ENCODE results near the gene LRP10. TPM values are rescaled to one million over a fixed set of nuclear protein-coding genes. Genes with fewer than 3 reads are reported as not detected.

The LRP10 gene
- total RNA-seq, 1 experiment from 2014 or later: 78.3 TPM

DNA sequence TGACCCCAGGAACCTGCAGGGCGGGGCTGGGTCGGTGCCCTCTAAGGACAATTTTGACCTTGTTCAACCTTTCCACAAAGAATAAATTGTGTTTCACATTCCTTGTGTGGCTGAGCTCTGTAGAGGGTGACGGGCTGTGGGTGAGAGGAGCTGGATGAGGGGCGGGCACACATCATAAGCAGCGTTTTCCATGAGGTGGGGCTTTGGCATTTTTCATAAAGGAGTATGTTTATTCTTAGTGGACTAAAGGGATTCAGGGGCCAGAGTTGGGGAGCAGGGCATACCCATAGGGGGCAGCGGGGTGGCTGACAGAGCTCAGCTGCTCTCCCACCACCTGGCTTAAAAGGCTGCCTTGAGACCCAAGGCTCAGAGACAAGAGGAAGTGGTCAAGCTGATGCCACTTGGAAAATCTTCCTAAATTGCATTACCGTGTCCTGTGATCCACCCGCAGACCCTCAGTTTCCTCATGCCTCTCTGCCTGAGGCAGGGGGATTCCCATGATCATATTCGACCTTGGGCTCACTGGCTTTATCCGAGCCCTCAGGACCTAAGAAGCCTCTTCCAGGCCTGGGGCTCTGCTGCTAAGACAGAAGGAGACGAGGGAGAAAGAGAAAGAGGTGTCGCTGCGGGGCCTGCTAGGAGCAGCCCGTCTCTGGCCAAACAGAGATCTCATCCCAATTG is 23.7 kb upstream of the LRP10 start:
- TF ChIP-seq, protein P1, sequence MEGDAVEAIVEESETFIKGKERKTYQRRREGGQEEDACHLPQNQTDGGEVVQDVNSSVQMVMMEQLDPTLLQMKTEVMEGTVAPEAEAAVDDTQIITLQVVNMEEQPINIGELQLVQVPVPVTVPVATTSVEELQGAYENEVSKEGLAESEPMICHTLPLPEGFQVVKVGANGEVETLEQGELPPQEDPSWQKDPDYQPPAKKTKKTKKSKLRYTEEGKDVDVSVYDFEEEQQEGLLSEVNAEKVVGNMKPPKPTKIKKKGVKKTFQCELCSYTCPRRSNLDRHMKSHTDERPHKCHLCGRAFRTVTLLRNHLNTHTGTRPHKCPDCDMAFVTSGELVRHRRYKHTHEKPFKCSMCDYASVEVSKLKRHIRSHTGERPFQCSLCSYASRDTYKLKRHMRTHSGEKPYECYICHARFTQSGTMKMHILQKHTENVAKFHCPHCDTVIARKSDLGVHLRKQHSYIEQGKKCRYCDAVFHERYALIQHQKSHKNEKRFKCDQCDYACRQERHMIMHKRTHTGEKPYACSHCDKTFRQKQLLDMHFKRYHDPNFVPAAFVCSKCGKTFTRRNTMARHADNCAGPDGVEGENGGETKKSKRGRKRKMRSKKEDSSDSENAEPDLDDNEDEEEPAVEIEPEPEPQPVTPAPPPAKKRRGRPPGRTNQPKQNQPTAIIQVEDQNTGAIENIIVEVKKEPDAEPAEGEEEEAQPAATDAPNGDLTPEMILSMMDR (IDR thresholded peaks at IDR 0.05): no peak
- TF ChIP-seq SIN3A (IDR thresholded peaks at IDR 0.05; ENCODE audit: borderline replicate concordance, insufficient read depth, low read depth, low read length) (no peak), TCF7L2 (IDR thresholded peaks at IDR 0.05; ENCODE audit: low read depth, low read length) (no peak), POLR2AphosphoS5 (IDR thresholded peaks at IDR 0.05; ENCODE audit: low read depth, low read length) (no peak)
- TF ChIP-seq, protein P2, sequence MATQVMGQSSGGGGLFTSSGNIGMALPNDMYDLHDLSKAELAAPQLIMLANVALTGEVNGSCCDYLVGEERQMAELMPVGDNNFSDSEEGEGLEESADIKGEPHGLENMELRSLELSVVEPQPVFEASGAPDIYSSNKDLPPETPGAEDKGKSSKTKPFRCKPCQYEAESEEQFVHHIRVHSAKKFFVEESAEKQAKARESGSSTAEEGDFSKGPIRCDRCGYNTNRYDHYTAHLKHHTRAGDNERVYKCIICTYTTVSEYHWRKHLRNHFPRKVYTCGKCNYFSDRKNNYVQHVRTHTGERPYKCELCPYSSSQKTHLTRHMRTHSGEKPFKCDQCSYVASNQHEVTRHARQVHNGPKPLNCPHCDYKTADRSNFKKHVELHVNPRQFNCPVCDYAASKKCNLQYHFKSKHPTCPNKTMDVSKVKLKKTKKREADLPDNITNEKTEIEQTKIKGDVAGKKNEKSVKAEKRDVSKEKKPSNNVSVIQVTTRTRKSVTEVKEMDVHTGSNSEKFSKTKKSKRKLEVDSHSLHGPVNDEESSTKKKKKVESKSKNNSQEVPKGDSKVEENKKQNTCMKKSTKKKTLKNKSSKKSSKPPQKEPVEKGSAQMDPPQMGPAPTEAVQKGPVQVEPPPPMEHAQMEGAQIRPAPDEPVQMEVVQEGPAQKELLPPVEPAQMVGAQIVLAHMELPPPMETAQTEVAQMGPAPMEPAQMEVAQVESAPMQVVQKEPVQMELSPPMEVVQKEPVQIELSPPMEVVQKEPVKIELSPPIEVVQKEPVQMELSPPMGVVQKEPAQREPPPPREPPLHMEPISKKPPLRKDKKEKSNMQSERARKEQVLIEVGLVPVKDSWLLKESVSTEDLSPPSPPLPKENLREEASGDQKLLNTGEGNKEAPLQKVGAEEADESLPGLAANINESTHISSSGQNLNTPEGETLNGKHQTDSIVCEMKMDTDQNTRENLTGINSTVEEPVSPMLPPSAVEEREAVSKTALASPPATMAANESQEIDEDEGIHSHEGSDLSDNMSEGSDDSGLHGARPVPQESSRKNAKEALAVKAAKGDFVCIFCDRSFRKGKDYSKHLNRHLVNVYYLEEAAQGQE (IDR thresholded peaks at IDR 0.05; ENCODE audit: insufficient read depth in 1 of 2, low read depth in 2 of 2, low read length in 1 of 2): no peak
- H3K4me1 ChIP-seq (ENCODE audit: control insufficient read depth, insufficient read depth, low read length): no peaks in the 10 kb centered on the region
- no peaks in the 10 kb centered on the region for H3K9me3 ChIP-seq (ENCODE audit: control insufficient read depth, insufficient read depth, low read depth, low read length)
- H3K27ac ChIP-seq (ENCODE audit: low read length): no peak overlapping the region
- no peak overlapping the region for H3K4me3 ChIP-seq (ENCODE audit: low read depth in 2 of 2, low read length in 2 of 2)
- POLR2A ChIA-PET: no interaction called here
- intact Hi-C loops (cut with micrococcal nuclease; ENCODE audit: unreplicated experiment): no loop called here
- no peak for DNase-seq (ENCODE audit: low read depth, low spot score)
- H3K27me3 ChIP-seq (ENCODE audit: control insufficient read depth, insufficient read depth, low read length): no peaks in the 10 kb centered on the region
- ATAC-seq: no peak
- in situ Hi-C loops (cut with HindIII; ENCODE audit: low pct_unique_long_range_greater_than_20kb, low sequenced_read_pairs): no loop called here
- no peaks in the 10 kb centered on the region for H3K36me3 ChIP-seq (ENCODE audit: control insufficient read depth, insufficient read depth, low read length)
- CTCF ChIA-PET: interaction anchor here (0.5 kb wide), 1 partner anchor 276 kb away, joined by 3 read pairs; no protein-coding TSS in a partner anchor
- BruUV-seq (replicated peaks): no TSS peak

DNA sequence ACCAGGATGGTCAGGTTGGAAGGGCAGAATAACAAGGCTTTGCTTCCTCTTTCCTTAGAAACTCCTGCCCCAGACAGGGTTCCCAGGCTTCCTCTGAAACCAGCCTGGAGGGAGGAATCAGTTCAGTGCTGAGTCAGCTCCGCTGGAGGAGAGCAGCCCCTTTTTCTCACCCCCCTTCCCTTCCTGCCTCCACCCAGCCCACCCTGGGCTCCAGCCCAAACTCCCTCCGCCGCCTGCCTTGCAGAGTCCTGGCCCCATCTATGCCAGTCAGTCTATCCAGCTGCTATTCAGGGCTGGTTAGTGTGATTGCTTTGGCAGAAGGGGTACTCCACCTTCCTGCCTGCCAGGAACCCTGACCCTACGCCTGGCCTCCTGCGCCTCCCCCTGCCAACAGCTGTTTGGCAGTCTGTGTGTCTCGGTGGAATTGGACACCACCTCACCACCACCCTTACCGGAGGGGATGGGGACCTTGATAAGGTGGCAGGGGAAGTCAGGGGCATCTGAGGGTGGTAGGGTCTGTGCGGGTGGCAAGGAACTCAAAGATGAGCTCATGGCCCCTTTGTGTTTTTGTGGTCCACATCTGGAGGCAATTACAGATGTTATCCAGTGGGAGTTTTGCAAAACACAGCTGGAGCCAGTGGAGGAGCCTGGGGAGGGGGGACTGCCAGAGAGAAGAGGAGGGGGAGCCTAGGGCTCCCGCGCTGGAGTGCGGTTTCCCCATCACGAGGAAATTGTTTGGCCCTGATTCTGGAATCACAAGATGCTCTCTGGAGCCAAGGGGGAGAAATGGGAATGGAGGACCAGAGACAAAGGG is 23.0 kb upstream of the LRP10 start:
- intact Hi-C loops (cut with micrococcal nuclease; ENCODE audit: unreplicated experiment): no loop called here
- no peaks in the 10 kb centered on the region for H3K27me3 ChIP-seq (ENCODE audit: control insufficient read depth, insufficient read depth, low read length)
- CTCF ChIA-PET: interaction anchor here (0.5 kb wide), 1 partner anchor 277 kb away, joined by 3 read pairs; no protein-coding TSS in a partner anchor
- DNase-seq (ENCODE audit: low read depth, low spot score) (no peak), ATAC-seq (no peak)
- no peaks in the 10 kb centered on the region for H3K9me3 ChIP-seq (ENCODE audit: control insufficient read depth, insufficient read depth, low read depth, low read length)
- no peak overlapping the region for H3K27ac ChIP-seq (ENCODE audit: low read length)
- no peaks in the 10 kb centered on the region for H3K4me1 ChIP-seq (ENCODE audit: control insufficient read depth, insufficient read depth, low read length)
- BruUV-seq (replicated peaks): no TSS peak
- no peak overlapping the region for H3K4me3 ChIP-seq (ENCODE audit: low read depth in 2 of 2, low read length in 2 of 2)
- POLR2A ChIA-PET: no interaction called here
- no peak for TF ChIP-seq POLR2AphosphoS5 (IDR thresholded peaks at IDR 0.05; ENCODE audit: low read depth, low read length)
- TF ChIP-seq TCF7L2 (IDR thresholded peaks at IDR 0.05; ENCODE audit: low read depth, low read length): no peak
- TF ChIP-seq, protein P1 (IDR thresholded peaks at IDR 0.05): no peak
- TF ChIP-seq, protein P2 (IDR thresholded peaks at IDR 0.05; ENCODE audit: insufficient read depth in 1 of 2, low read depth in 2 of 2, low read length in 1 of 2): no peak
- TF ChIP-seq SIN3A (IDR thresholded peaks at IDR 0.05; ENCODE audit: borderline replicate concordance, insufficient read depth, low read depth, low read length): no peak
- no peaks in the 10 kb centered on the region for H3K36me3 ChIP-seq (ENCODE audit: control insufficient read depth, insufficient read depth, low read length)
- in situ Hi-C loops (cut with HindIII; ENCODE audit: low pct_unique_long_range_greater_than_20kb, low sequenced_read_pairs): no loop called here

Data from Panc1 (cell line).